Measurements from ENCODE around the gene CASP10.
A peak's percentile ranks its signal among the peaks of the same experiment; 100 is the strongest.

CASP10 gene

DNA sequence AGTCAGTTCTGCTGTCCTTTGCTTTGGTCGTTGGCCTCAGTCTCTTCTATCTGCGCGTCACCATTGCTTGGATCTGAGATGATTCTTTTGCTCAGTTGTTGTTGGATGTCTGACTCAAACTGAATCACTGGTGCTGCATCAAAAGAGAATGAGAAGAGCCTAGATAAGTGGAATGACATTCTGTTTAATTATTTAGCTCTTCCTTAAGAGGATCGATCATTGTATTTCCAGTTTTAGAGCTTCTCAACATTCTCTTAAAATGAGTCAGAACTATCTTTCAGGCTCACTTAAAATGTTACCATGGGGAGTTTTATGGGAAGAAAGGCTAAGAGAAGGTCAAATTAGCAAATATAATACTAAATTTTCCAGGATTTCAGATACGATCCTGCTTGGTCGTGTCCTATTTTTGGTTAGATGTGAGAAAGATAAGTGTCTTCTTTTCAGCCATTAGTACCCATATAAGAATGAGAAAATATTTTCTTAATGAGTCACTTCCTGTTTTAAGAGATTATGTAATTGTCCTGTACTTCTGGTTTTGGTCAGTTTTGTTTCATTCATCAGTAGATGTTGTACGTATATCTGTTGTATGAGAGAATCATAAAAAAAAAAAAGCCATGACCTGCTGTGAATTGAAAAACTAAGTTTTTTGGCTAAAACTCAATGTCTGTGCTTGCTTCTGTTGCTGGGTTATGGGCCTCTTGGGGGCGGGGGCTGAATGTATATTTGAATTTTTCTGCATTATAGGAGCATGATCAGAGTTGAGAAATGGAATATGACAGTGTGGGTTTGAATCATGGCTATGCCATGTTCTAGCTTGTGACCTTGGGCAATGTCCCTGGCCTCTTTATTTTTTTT lies 31.6 kb upstream of the CASP10 start:
- peak; percentile 84 for DNase-seq (ENCODE audit: low read depth)
- H3K4me3 ChIP-seq (ENCODE audit: low read length) = peak overlapping the region; percentile 2
- TF ChIP-seq, protein P1, sequence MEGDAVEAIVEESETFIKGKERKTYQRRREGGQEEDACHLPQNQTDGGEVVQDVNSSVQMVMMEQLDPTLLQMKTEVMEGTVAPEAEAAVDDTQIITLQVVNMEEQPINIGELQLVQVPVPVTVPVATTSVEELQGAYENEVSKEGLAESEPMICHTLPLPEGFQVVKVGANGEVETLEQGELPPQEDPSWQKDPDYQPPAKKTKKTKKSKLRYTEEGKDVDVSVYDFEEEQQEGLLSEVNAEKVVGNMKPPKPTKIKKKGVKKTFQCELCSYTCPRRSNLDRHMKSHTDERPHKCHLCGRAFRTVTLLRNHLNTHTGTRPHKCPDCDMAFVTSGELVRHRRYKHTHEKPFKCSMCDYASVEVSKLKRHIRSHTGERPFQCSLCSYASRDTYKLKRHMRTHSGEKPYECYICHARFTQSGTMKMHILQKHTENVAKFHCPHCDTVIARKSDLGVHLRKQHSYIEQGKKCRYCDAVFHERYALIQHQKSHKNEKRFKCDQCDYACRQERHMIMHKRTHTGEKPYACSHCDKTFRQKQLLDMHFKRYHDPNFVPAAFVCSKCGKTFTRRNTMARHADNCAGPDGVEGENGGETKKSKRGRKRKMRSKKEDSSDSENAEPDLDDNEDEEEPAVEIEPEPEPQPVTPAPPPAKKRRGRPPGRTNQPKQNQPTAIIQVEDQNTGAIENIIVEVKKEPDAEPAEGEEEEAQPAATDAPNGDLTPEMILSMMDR (conservative IDR thresholded peaks at IDR 0.05; ENCODE audit: low read length) = no peak

DNA sequence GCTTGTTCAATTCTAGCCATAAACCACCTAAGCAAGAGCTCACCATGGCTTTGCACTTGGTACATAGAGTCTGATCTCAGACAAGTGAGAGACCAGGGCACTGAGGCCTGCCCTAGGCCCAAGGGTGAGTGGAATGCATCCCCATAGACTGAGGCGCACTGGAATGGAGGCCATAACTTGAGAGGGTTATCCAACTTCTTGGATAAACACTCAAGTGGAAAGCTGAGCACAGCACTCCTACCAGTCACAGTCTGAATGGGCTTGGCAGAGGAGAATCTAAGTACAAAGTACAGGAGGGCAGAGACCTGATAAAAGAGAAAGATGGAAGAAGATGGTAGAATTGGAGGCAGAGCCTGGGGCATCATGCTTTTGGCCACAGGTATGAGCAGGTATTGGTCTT lies 30.4 kb upstream of the CASP10 start:
- DNase-seq (ENCODE audit: low read depth) = no peak
- H3K4me3 ChIP-seq (ENCODE audit: low read length) = no peak overlapping the region
- TF ChIP-seq, protein P1 (conservative IDR thresholded peaks at IDR 0.05; ENCODE audit: low read length) = no peak

DNA sequence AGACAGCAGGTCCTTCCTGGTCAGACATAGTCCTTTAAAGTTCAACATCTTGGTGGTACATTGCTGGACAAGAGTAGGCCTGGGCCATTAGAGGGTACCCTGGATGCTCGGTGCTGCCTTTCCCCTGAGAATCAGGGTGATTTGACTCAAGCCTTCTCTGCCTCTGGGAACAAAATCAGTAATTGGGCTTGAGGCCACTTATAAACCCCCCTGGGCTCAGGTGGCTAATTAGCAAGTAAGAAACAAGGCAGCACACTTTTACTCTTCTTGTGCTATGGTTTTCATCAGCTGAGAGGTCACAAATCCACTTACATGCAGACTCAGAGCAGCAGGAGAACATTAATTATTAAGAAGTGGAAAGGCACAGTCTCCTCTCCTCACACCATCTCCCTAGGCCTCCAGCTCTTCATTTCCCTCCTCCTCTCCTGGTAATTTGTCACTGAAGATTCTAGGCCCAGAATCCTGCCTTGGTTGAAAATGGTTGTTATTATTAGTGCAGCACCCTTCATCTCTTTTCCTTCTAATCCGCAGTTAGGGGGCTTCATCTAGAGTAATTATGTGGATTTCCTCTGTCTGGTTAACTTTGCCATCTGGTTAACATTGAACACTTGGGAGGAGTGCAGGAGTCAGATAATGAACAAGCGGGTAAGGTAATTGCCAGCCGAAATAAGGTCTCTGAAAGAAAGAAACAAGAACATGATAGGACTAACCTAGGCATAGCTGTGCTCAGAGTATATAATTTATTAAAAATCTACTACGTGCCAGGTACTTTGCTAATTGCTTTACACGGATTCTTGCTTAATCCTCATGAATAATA lies 29.7 kb upstream of the CASP10 start:
- TF ChIP-seq, protein P1 (conservative IDR thresholded peaks at IDR 0.05; ENCODE audit: low read length) = no peak
- H3K4me3 ChIP-seq (ENCODE audit: low read length) = no peak overlapping the region
- DNase-seq (ENCODE audit: low read depth) = no peak

DNA sequence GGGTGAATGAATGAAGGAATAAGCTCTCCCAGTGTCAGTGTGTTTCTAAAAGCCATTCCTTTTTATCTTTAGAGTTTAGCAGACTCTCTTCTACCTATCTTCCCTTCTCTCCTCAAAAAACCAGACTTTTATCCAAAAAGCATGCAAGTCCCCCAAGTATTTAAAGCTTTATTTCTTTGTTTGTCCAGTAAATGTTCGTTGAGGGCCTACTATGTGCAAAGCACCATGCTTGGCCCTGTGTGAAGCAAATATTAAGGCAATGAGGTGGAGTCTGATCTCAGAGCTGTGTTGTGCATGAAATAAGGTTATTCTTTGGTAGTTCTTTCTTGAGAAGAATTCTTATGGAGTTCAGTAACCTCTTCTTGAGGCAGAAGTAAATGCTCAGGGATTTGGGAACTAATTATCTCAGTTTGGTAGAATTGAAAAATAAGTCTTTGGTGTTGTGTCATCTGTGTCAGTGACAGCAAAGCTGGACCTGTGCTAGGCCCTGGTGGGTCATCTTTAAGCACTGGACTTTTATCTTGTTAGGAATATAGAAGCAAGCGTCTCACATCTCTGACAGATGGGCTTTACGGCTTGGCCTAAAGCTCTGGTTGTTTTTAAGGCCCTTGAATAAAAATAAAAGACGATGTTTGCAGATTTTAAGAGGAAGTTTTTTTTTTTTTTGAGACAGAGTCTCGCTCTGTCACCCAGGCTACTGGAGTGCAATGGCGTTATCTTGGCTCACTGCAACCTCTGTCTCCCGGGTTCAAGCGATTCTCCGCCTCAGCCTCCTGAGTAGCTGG lies 28.1 kb upstream of the CASP10 start:
- no peak overlapping the region for H3K4me3 ChIP-seq (ENCODE audit: low read length)
- TF ChIP-seq, protein P1 (conservative IDR thresholded peaks at IDR 0.05; ENCODE audit: low read length) = no peak
- DNase-seq (ENCODE audit: low read depth) = no peak

DNA sequence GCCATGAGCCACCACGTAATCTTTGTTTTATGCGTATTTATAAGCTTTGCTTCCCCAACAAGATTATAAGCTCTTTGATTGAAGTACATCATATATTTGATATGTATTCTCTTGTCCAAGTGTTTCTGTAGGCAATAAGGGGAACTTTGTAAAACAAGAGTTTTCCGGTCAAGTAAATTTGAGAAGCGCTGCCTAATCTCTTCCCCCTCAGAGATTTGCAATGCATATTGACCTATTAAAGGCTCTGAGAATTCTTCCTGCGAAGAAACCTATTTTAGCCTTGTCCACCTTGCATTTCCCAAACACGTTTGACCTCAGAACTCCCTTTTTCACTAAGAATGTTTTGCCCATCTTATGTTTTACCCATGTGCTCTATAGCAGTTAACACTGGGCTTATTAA lies 26.9 kb upstream of the CASP10 start:
- H3K4me3 ChIP-seq (ENCODE audit: low read length) = no peak overlapping the region
- DNase-seq (ENCODE audit: low read depth) = no peak
- TF ChIP-seq, protein P1 (conservative IDR thresholded peaks at IDR 0.05; ENCODE audit: low read length) = no peak

DNA sequence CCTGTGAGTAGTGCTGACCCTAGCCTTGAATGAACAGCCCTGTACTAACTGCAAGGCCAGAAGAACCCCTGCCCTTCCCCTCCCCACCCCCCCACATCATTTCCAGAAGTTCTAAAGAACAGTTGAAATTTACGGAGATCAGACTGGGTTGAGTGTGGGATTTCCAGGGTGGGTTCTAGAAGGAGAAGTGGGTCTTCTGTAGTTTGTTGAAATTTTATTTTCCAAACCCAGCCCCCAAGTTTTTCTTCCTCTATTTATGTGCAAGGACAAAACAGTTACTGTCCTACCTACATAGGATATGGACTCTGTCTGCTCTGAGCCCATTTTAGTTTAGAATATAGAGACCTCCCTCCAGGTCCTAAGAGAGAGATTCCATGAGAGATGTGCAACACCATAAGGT lies 26.3 kb upstream of the CASP10 start:
- no peak for DNase-seq (ENCODE audit: low read depth)
- H3K4me3 ChIP-seq (ENCODE audit: low read length) = no peak overlapping the region
- TF ChIP-seq, protein P1 (conservative IDR thresholded peaks at IDR 0.05; ENCODE audit: low read length) = no peak
